Activated T-cell treated with anti-CD3 and anti-CD28 coated beads for 24 hours (primary cell): ENCODE measurements around the gene CNN2.

Experiments
- DNase-seq: peaks from one replicate; pipeline ENCODE4 v3.0.0-alpha.2; 2020; ENCODE audit warnings: low read depth

Gene CNN2

GRCh38 chr19:1081301-1082164 is 55.1 kb downstream of the CNN2 start:
- no peak for DNase-seq

GRCh38 chr19:1082165-1082927 is 55.9 kb downstream of the CNN2 start:
- DNase-seq = no peak

GRCh38 chr19:1082928-1083816 is 56.8 kb downstream of the CNN2 start:
- DNase-seq = no peak

- no peak for DNase-seq
These were observed 57.8 kb downstream of the CNN2 start for GRCh38 chr19:1084024-1084868.

GRCh38 chr19:1085053-1085658 is 58.7 kb downstream of the CNN2 start:
- no peak for DNase-seq

GRCh38 chr19:1085676-1086442 is 59.5 kb downstream of the CNN2 start:
- DNase-seq = no peak

- DNase-seq = no peak
These were observed 60.2 kb downstream of the CNN2 start for GRCh38 chr19:1086613-1087012.

GRCh38 chr19:1087813-1088415 is 61.5 kb downstream of the CNN2 start:
- DNase-seq = no peak

- no peak for DNase-seq
These were observed 62.1 kb downstream of the CNN2 start for GRCh38 chr19:1088416-1089010.
